Upper lobe of left lung (tissue), 6 donors: ENCODE data around the gene UACA. TPM values are rescaled to one million over a fixed set of nuclear protein-coding genes. Genes with fewer than 3 reads are reported as not detected.
"Not testable (repeated sequence)": the region's sequence is repeated elsewhere in the genome, so short reads cannot be mapped to it uniquely, and the experiment has no call there.

ENCODE experiments used
- ATAC-seq, 2 donors: fragments of 200-7000 bp; cut with Tn5 transposase; one replicate each; pipeline ENCODE4 v1.9.1; 2022; ENCODE audit warnings: mild to moderate bottlenecking in 2 of 2, moderate library complexity in 2 of 2; ENCODE audit not compliant: low FRiP score in 2 of 2
- DNase-seq, 2 donors: peaks; one replicate each; pipeline ENCODE4 v3.0.0-alpha.2; 2019 to 2020
- H3K27ac ChIP-seq, 4 donors: fragments of 200-600 bp; sonication (generic); one replicate each; pipeline ENCODE4 v1.5.1; 2016 to 2019
- H3K27me3 ChIP-seq, 4 donors: fragments of 200-600 bp; sonication (generic); one replicate each; pipeline ENCODE4 v1.5.1; 2017 to 2019
- H3K36me3 ChIP-seq, 4 donors: fragments of 200-600 bp; sonication (generic); one replicate each; pipeline ENCODE4 v1.5.1; 2016 to 2019
- H3K4me1 ChIP-seq, 4 donors: fragments of 200-600 bp; sonication (generic); one replicate each; pipeline ENCODE4 v1.5.1; 2018 to 2019
- H3K4me3 ChIP-seq, 4 donors: fragments of 200-600 bp; sonication (generic); one replicate each; pipeline ENCODE4 v1.5.1; 2017 to 2019; ENCODE audit warnings: mild to moderate bottlenecking in 2 of 4, moderate library complexity in 1 of 4
- H3K9me3 ChIP-seq, 4 donors: fragments of 200-600 bp; sonication (generic); one replicate each; pipeline ENCODE4 v1.5.1; 2018 to 2019
- EP300 ChIP-seq, 4 donors: sonication (generic); formaldehyde crosslinking; IDR thresholded peaks; one replicate each; pipeline ENCODE4 v1.5.1; 2017; ENCODE audit warnings: antibody characterized with exemption in 4 of 4, control low read depth in 2 of 4
- POLR2A ChIP-seq, 4 donors: fragments of 450-650 bp; IDR thresholded peaks; one replicate each; pipeline ENCODE4 v1.5.1; 2016 to 2017; ENCODE audit warnings: antibody characterized with exemption in 4 of 4, mild to moderate bottlenecking in 2 of 4
- POLR2AphosphoS5 ChIP-seq, 2 donors: sonication (generic); formaldehyde crosslinking; IDR thresholded peaks; one replicate each; pipeline ENCODE4 v1.5.1; 2017; ENCODE audit warnings: antibody characterized with exemption in 2 of 2
- WGBS, 2 donors: methylation state at CpG; one replicate each; pipeline ENCODE4 v1.1.5; 2017 to 2018; 5-methylcytosine and 5-hydroxymethylcytosine counted together
- total RNA-seq, 6 donors: library from RNA; depleted of rRNA in 4 of 6; stranded (reverse); fragments of >200 nt in 4 of 6; gene quantifications; one replicate each; pipeline versions ENCODE4 v1.1.0 to v1.2.1, GENCODE V29; 2016 to 2021
- TF ChIP-seq, protein P1 (sequence below), 6 experiments: fragments of 450-650 bp in 4 of 6; fragments of 200-600 bp in 2 of 6; sonication (generic) in 2 of 6; IDR thresholded peaks; one replicate each; pipeline ENCODE4 v1.5.1; 2016 to 2019; ENCODE audit warnings: antibody characterized with exemption in 6 of 6
- donor health status: DM: no; HTN: no; CAD: no; lungs with moderate emphysema.
- donor health status: DM: no; HTN: yes; CAD: no; lungs with severe emphysema.

UACA gene
- total RNA-seq, 6 donors from 2014 or later = 23.9 to 83.8 (median 39.0) TPM

DNA sequence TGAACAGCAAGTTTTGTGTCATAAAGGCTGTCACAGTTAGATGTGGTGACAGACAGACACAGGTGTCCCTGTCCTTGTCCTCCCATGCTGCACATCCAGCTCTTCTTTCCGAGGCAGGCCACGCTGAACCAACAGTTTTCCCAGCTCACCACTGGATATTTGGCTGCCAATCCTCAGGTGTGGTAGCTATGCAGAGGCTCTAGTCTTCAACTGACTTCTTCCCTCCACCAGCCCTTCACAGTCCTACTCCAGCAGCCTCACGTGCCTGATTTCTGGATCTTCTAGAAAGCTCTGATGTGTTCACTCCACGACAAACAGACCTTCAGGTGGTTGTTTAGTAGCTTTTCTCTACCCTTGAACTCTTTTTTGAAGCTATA is 145.5 kb downstream of the UACA start:
- no peak for DNase-seq
- 81 to 89% methylated on average over 4 of the region's 4 CpGs for WGBS, 2 donors
- no peaks in the 10 kb centered on the region for H3K4me1 ChIP-seq
- TF ChIP-seq EP300 (IDR thresholded peaks at IDR 0.05) (no peak), POLR2A (IDR thresholded peaks at IDR 0.05) (no peak), POLR2AphosphoS5 (IDR thresholded peaks at IDR 0.05) (no peak)
- TF ChIP-seq, protein P1, sequence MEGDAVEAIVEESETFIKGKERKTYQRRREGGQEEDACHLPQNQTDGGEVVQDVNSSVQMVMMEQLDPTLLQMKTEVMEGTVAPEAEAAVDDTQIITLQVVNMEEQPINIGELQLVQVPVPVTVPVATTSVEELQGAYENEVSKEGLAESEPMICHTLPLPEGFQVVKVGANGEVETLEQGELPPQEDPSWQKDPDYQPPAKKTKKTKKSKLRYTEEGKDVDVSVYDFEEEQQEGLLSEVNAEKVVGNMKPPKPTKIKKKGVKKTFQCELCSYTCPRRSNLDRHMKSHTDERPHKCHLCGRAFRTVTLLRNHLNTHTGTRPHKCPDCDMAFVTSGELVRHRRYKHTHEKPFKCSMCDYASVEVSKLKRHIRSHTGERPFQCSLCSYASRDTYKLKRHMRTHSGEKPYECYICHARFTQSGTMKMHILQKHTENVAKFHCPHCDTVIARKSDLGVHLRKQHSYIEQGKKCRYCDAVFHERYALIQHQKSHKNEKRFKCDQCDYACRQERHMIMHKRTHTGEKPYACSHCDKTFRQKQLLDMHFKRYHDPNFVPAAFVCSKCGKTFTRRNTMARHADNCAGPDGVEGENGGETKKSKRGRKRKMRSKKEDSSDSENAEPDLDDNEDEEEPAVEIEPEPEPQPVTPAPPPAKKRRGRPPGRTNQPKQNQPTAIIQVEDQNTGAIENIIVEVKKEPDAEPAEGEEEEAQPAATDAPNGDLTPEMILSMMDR (IDR thresholded peaks at IDR 0.05) = no peak
- H3K27ac ChIP-seq = no peak overlapping the region
- peaks cover 6 to 8% (median 7%) of the 10 kb centered on the region in 4 donors for H3K9me3 ChIP-seq
- H3K27me3 ChIP-seq = no peaks in the 10 kb centered on the region
- ATAC-seq = no peak
- H3K36me3 ChIP-seq = no peaks in the 10 kb centered on the region
- no peak overlapping the region for H3K4me3 ChIP-seq

DNA sequence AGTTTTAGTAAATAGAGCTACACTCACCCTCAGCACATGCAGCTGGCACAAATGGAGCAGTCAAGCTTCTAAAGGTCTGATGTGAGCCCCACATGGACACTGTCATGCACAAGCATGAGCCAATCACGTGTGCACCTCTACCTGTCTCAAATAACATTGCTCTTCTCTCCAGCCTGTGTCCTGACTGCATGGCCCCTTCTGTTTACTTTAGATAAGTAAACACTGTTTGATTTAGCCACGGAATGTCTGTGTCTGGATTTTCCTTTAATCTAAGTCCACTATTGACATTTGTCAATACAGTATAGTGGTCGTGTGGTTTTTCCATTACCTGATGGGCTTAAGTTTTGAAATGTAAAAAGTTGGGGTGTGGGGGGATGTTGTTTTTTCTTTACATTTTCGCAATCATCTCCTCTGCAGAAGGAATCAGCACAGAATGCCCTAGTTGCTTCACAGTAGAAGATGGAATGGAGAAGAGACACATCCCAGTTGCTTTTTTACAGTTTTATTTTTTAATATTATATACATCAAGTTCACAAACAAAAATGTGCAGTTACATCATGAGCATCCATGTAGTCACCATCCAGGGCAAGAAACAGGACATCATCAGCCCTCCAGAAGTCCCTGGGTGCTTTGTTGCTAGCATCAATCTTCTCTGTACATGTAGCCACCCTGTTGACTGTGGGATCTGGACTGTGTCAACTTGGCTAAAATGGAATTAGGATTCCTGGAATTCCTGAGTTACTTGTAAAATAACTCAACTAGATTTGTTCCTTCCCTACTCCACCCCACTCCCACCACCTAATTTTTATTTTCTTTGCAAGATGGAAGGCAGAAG is 146.1 kb downstream of the UACA start:
- H3K4me3 ChIP-seq = no peak overlapping the region
- H3K27ac ChIP-seq = no peak overlapping the region
- H3K36me3 ChIP-seq = no peaks in the 10 kb centered on the region
- 39 to 50% methylated on average over 4 of the region's 4 CpGs for WGBS, 2 donors
- H3K4me1 ChIP-seq = no peaks in the 10 kb centered on the region
- no peak for DNase-seq
- H3K9me3 ChIP-seq = peaks cover under 1 to 3% (median 2%) of the 10 kb centered on the region in 4 donors
- TF ChIP-seq EP300 (IDR thresholded peaks at IDR 0.05) (no peak), POLR2A (IDR thresholded peaks at IDR 0.05) (no peak), POLR2AphosphoS5 (IDR thresholded peaks at IDR 0.05) (no peak)
- TF ChIP-seq, protein P1 (IDR thresholded peaks at IDR 0.05) = no peak
- no peak for ATAC-seq
- no peaks in the 10 kb centered on the region for H3K27me3 ChIP-seq

DNA sequence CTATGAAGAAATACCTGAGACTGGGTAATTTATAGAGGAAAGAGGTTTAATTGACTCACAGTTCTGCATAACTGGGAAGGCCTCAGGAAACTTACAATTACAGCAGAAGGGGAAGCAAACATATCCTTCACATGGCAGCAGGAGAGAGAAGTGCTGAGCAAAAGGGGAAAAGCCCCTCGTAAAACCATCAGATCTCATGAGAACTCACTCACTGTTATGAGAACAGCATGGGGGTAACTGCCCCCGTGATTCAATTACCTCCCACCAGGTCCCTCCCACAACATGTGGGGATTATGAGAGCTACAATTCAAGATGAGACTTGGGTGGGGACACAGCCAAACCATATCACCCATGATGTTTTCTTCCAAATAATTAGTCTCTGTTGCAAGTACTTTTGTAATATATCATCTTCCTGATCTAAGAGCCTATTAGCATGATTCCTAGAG is 147.0 kb downstream of the UACA start:
- ATAC-seq, H3K9me3 ChIP-seq, H3K27me3 ChIP-seq, H3K27ac ChIP-seq, DNase-seq, H3K4me3 ChIP-seq, H3K36me3 ChIP-seq, H3K4me1 ChIP-seq: not testable (repeated sequence)
- WGBS, 2 donors = 64 to 76% methylated on average over 2 of the region's 2 CpGs

DNA sequence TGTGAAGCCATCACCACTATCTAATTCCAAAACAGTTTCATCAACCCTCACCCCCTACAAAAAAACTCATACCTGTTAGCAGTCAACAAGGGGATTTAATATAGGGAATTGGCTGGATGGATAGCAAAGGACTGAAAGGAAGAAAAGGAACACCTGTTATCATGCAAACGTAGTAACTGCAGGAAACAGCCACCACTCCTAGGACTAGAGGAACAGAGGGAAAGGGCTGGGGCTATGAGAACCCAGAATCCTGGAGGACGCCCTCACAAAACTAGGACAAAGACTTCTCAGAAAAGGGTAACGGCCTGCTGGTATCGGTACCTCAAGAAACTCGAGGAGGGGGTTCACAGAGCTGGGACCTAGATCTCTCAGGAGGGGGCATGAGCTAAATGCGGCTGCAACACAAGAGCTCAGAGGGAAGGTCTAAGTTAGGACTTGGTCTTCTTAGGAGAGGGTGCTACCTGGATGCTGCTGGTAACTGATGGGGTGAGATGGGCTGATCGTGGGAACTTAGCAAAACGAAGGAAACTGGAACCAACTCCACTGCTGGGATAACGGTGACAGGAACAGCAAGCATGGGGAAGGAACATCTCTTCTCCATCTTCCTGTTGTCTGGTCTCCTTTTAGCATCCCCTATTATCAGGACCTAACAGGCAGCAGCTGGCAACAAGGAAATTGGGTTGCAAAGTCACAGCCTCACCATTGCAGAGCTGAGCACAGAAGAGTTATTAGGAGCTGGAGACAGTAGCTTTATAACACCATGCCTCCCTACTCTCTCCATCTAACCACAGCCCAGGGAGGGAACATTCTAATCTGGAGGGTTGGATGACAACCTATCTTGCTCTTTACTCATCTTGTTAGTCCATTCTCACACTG is 147.7 kb downstream of the UACA start:
- H3K9me3 ChIP-seq = no peaks in the 10 kb centered on the region
- DNase-seq = no peak
- H3K4me1 ChIP-seq = no peaks in the 10 kb centered on the region
- no peaks in the 10 kb centered on the region for H3K27me3 ChIP-seq
- TF ChIP-seq POLR2AphosphoS5 (IDR thresholded peaks at IDR 0.05) = no peak
- TF ChIP-seq EP300 (IDR thresholded peaks at IDR 0.05) = no peak
- TF ChIP-seq POLR2A (IDR thresholded peaks at IDR 0.05) = no peak
- TF ChIP-seq, protein P1 (IDR thresholded peaks at IDR 0.05) = no peak
- 89 to 92% methylated on average over 9 of the region's 9 CpGs for WGBS, 2 donors
- no peak for ATAC-seq
- H3K27ac ChIP-seq = no peak overlapping the region
- no peaks in the 10 kb centered on the region for H3K36me3 ChIP-seq
- H3K4me3 ChIP-seq = no peak overlapping the region

DNA sequence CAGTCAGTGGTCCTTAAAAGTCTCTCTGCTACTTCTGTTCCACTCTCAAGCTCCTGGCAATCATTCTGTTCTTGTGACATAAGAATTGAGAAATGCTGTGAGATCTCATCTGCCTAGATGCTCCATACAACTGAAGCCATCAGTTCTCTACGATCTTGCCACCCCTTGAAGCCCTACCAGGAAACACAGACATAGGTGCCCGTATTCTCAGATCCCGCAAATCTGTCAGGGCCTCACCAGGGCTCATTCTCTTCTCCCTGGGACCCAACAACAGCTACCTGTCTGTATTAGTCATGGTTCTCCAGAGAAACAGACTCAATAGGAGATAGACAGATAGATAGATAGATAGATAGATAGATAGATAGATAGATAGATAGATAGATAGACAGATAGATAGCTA is 149.1 kb downstream of the UACA start:
- Histone ChIP-seq H3K4me1 (no peaks in the 10 kb centered on the region), H3K4me3 (no peak overlapping the region), H3K27ac (no peak overlapping the region), H3K27me3 (no peaks in the 10 kb centered on the region), H3K9me3 (no peaks in the 10 kb centered on the region), H3K36me3 (no peaks in the 10 kb centered on the region)
- WGBS, 2 donors = 96 to 98% methylated on average over 3 of the region's 3 CpGs
- DNase-seq (no peak), ATAC-seq (no peak)
- TF ChIP-seq, protein P1 (IDR thresholded peaks at IDR 0.05) = no peak
- TF ChIP-seq POLR2A (IDR thresholded peaks at IDR 0.05) = no peak
- no peak for TF ChIP-seq POLR2AphosphoS5 (IDR thresholded peaks at IDR 0.05)
- no peak for TF ChIP-seq EP300 (IDR thresholded peaks at IDR 0.05)
